ENCODE data around the gene PRDX5.

GRCh38 chr11:64305075-64305690 is 12.7 kb upstream of the PRDX5 start, which contains the start of gene ESRRA:
- no peak for TF ChIP-seq CTCF (IDR thresholded peaks at IDR 0.05)
- TF ChIP-seq POLR2A (IDR thresholded peaks at IDR 0.05): peak; percentile 82

All from right lobe of liver (tissue), 4 donors.